Loucy (cell line): ENCODE data around the gene UBE2D1.

ENCODE experiments used
- EZH2phosphoT487 ChIP-seq: fragments of 200-600 bp; IDR thresholded peaks from 2 replicates; pipeline ENCODE4 v1.6.1; 2018; ENCODE audit warnings: antibody characterized with exemption, mild to moderate bottlenecking, moderate library complexity, borderline replicate concordance
- TF ChIP-seq, protein P1 (sequence below): fragments of 200-600 bp; sonication (generic); conservative IDR thresholded peaks from 2 replicates; pipeline ENCODE4 v1.5.1; 2014; ENCODE audit warnings: mild to moderate bottlenecking, antibody characterized with exemption, low read length

- TF ChIP-seq, protein P1, sequence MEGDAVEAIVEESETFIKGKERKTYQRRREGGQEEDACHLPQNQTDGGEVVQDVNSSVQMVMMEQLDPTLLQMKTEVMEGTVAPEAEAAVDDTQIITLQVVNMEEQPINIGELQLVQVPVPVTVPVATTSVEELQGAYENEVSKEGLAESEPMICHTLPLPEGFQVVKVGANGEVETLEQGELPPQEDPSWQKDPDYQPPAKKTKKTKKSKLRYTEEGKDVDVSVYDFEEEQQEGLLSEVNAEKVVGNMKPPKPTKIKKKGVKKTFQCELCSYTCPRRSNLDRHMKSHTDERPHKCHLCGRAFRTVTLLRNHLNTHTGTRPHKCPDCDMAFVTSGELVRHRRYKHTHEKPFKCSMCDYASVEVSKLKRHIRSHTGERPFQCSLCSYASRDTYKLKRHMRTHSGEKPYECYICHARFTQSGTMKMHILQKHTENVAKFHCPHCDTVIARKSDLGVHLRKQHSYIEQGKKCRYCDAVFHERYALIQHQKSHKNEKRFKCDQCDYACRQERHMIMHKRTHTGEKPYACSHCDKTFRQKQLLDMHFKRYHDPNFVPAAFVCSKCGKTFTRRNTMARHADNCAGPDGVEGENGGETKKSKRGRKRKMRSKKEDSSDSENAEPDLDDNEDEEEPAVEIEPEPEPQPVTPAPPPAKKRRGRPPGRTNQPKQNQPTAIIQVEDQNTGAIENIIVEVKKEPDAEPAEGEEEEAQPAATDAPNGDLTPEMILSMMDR, result no peak
- no peak for TF ChIP-seq EZH2phosphoT487
Measured at GRCh38 chr10:58393317-58393716, 58.5 kb downstream of the UBE2D1 start.
